Measurements from ENCODE around the gene CNFN. TPM values are rescaled to one million over a fixed set of nuclear protein-coding genes. Genes with fewer than 3 reads are reported as not detected.
"Not testable (repeated sequence)": the region's sequence is repeated elsewhere in the genome, so short reads cannot be mapped to it uniquely, and the experiment has no call there.

The CNFN gene
- total and polyA plus RNA-seq, 8 donors = 2.0 to 395 (median 5.1) TPM; not detected in 4

DNA sequence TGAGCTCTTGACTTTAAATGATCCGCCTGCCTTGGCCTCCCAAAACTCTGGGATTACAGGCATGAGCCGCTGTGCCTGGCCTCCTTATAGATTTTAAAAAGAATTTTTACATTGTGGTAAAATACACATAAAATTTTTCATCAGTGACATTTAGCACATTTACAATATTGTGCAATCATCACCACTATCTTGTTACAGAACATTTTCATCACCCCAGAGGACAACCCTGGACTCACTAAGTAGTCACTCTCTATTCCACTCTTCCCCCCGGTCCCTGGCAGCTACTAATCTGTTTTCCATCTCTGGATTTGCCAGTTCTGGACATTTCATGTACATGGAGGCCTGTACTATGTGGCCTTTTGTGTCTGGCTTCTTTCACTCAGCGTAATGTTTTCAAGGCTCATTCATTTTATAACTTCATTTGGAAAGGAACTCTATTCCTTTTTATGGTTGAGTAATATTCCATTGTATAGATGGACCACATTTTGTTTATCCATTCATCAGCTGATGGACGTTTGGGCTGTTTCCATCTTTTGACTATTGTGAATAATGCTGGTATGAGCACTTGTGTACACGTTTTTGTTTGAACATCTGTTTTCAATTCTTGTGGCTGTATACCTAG, 44.8 kb downstream of the CNFN start:
- WGBS, 5 donors = 85 to 90% (median 86%) methylated on average over 6 of the region's 6 CpGs
- no peak for TF ChIP-seq CTCF (IDR thresholded peaks at IDR 0.05)
- TF ChIP-seq EP300 (IDR thresholded peaks at IDR 0.05) = no peak
- TF ChIP-seq POLR2AphosphoS5 (IDR thresholded peaks at IDR 0.05) = no peak
- TF ChIP-seq POLR2A (IDR thresholded peaks at IDR 0.05) = no peak
- Histone ChIP-seq H3K36me3 (peaks cover 3 to 89% (median 64%) of the 10 kb centered on the region in 4 donors), H3K27me3 (no peaks in the 10 kb centered on the region), H3K27ac (no peak overlapping the region), H3K4me3 (no peak overlapping the region), H3K4me1 (no peaks in the 10 kb centered on the region), H3K9me3 (no peaks in the 10 kb centered on the region)
- intact Hi-C loops (cut with DNase I; ENCODE audit: low total_unique reads) = no loop called here
- DNase-seq = no peak

GRCh38 chr19:42344336-42344893, 45.7 kb downstream of the CNFN start:
- DNase-seq = peak in 1 of 2 donors; percentile 35
- H3K36me3 ChIP-seq = peaks cover 3 to 91% (median 59%) of the 10 kb centered on the region in 4 donors
- H3K4me1 ChIP-seq = no peaks in the 10 kb centered on the region
- no peaks in the 10 kb centered on the region for H3K27me3 ChIP-seq
- intact Hi-C loops (cut with DNase I; ENCODE audit: low total_unique reads) = no loop called here
- H3K4me3 ChIP-seq = no peak overlapping the region
- 89 to 94% (median 91%) methylated on average over 10 to 18 of the region's 18 CpGs for WGBS, 5 donors
- no peaks in the 10 kb centered on the region for H3K9me3 ChIP-seq
- TF ChIP-seq POLR2A (IDR thresholded peaks at IDR 0.05) = no peak
- TF ChIP-seq POLR2AphosphoS5 (IDR thresholded peaks at IDR 0.05) = no peak
- TF ChIP-seq CTCF (IDR thresholded peaks at IDR 0.05) = no peak
- no peak for TF ChIP-seq EP300 (IDR thresholded peaks at IDR 0.05)
- H3K27ac ChIP-seq = no peak overlapping the region

DNA sequence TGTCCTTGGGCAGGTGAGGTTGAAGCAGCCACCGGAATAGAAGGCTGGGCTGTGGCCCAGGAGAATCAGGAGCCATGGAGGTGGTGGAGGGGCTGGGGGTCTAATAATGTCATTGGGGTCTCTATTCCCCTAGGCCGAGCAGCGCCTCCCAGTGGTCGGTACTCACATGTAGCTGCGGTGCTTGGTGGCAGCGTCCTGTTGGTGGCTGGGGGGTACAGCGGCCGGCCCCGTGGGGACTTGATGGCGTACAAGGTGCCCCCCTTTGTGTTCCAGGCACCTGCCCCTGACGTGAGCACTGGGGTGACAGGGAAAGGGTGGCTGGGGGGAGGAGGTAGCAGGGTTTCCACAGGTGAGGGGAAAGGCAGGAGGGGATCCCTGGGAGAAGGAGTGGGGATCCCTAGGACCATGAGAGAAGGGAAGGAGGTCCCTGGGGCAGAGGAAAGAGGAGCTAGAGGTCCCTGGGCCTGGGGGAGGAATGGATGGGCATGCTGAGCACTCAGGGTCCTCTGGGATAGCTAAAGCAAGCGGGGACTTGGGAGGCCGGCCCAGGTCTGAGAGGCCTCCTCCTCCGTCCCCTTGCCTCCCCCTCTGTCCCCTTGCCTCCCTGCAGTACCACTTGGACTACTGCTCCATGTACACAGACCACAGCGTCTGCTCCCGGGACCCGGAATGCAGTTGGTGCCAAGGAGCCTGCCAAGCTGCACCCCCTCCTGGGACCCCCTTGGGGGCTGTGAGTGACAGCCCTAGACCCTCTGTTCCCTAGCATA, 46.6 kb downstream of the CNFN start:
- no peak for TF ChIP-seq EP300 (IDR thresholded peaks at IDR 0.05)
- TF ChIP-seq POLR2A (IDR thresholded peaks at IDR 0.05) = no peak
- no peak for TF ChIP-seq POLR2AphosphoS5 (IDR thresholded peaks at IDR 0.05)
- TF ChIP-seq CTCF (IDR thresholded peaks at IDR 0.05) = no peak
- Histone ChIP-seq H3K4me3 (no peak overlapping the region), H3K27ac (no peak overlapping the region), H3K4me1 (no peaks in the 10 kb centered on the region), H3K27me3 (no peaks in the 10 kb centered on the region), H3K9me3 (no peaks in the 10 kb centered on the region), H3K36me3 (peaks cover 3 to 84% (median 55%) of the 10 kb centered on the region in 4 donors)
- 77 to 91% (median 88%) methylated on average over 12 to 17 of the region's 17 CpGs for WGBS, 5 donors
- no peak for DNase-seq
- intact Hi-C loops (cut with DNase I; ENCODE audit: low total_unique reads) = no loop called here

- intact Hi-C loops (cut with DNase I; ENCODE audit: low total_unique reads); H3K27ac ChIP-seq; H3K27me3 ChIP-seq; DNase-seq; H3K4me3 ChIP-seq; H3K4me1 ChIP-seq; H3K9me3 ChIP-seq: not testable (repeated sequence)
- 93 to 98% (median 96%) methylated on average over 4 of the region's 4 CpGs for WGBS, 5 donors
- H3K36me3 ChIP-seq = peaks cover 15 to 87% (median 63%) of the 10 kb centered on the region in 4 donors
These were observed 50.2 kb downstream of the CNFN start for GRCh38 chr19:42339922-42340321.

DNA sequence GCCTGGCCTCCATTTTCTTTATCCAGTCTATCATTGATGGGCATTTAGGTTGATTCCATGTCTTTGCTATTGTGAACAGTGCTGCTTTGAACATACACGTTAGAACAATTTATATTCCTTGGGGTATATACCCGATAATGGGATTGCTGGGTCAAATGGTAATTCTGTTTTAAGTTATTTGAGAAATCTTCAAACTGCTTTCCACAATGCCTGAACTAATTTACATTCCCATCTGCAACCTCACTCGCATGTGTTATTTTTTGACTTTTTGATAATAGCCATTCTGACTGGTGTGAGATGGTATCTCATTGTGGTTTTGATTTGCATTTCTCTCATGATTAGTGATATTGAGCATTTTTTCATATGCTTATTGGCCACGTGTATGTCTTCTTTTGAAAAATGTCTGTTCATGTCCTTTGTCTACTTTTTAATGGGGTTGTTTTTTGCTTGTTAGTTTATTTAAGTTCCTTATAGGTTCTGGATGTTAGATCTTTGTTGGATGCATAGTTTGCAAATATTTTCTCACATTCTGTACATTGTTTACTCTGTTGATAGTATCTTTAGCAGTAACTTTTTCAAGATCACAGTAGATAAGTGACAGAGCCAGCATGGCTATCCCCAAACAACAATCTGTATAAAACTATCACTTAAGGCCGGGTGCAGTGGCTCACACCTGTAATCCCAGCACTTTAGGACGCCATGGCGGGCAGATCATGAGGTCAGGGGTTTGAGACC, 50.8 kb downstream of the CNFN start:
- peaks cover 12 to 86% (median 60%) of the 10 kb centered on the region in 4 donors for H3K36me3 ChIP-seq
- WGBS, 5 donors = 83 to 89% (median 87%) methylated on average over 7 of the region's 7 CpGs
- intact Hi-C loops (cut with DNase I; ENCODE audit: low total_unique reads) = not testable (repeated sequence)

More for the DNA sequence above, 50.8 kb downstream of the CNFN start:
- H3K4me3 ChIP-seq, H3K27me3 ChIP-seq, H3K9me3 ChIP-seq, DNase-seq, H3K4me1 ChIP-seq, H3K27ac ChIP-seq: not testable (repeated sequence)

All from stomach (tissue), 9 donors.